Liver (tissue), 9 donors: ENCODE measurements around the gene TRIM67. TPM values are rescaled to one million over a fixed set of nuclear protein-coding genes. Genes with fewer than 3 reads are reported as not detected.

Experiments
- DNase-seq: peaks from one replicate; pipeline ENCODE4 v3.0.0-alpha.2; 2017; ENCODE audit warnings: low spot score
- H3K27ac ChIP-seq, 2 donors: one replicate each; pipeline ENCODE4 v1.7.0; 2013; ENCODE audit warnings: inconsistent platforms in 2 of 2, low read length in 2 of 2, control low read depth in 1 of 2, low read depth in 1 of 2, mild to moderate bottlenecking in 1 of 2
- H3K27me3 ChIP-seq, 4 donors: one replicate each; pipeline versions ENCODE4 v1.6.1 to v1.7.0; 2013; ENCODE audit warnings: low read length in 3 of 4, inconsistent platforms in 1 of 4, mild to moderate bottlenecking in 1 of 4, moderate library complexity in 1 of 4; ENCODE audit not compliant: control insufficient read depth in 4 of 4, insufficient read depth in 4 of 4
- H3K36me3 ChIP-seq, 4 donors: one replicate each; pipeline versions ENCODE4 v1.6.1 to v1.7.0; 2013; ENCODE audit warnings: low read length in 3 of 4, mild to moderate bottlenecking in 3 of 4, low read depth in 1 of 4, moderate library complexity in 1 of 4; ENCODE audit not compliant: control insufficient read depth in 4 of 4, insufficient read depth in 3 of 4
- H3K4me1 ChIP-seq, 4 donors: one replicate each; pipeline versions ENCODE4 v1.6.1 to v1.7.0; 2013; ENCODE audit warnings: low read length in 3 of 4, mild to moderate bottlenecking in 3 of 4, moderate library complexity in 1 of 4; ENCODE audit not compliant: control insufficient read depth in 4 of 4, insufficient read depth in 4 of 4
- H3K4me3 ChIP-seq, 3 donors: one replicate each; pipeline versions ENCODE4 v1.6.1 to v1.7.0; 2013; ENCODE audit warnings: low read length in 3 of 3, control low read depth in 1 of 3, low read depth in 1 of 3, mild to moderate bottlenecking in 1 of 3
- H3K9ac ChIP-seq, 2 donors: one replicate each; pipeline ENCODE4 v1.7.0; 2013; ENCODE audit warnings: low read length in 2 of 2, mild to moderate bottlenecking in 2 of 2, moderate library complexity in 2 of 2, control low read depth in 1 of 2, low read depth in 1 of 2
- H3K9me3 ChIP-seq, 4 donors: one replicate each; pipeline versions ENCODE4 v1.6.1 to v1.7.0; 2013; ENCODE audit warnings: low read length in 3 of 4; ENCODE audit not compliant: control insufficient read depth in 4 of 4
- ATF3 ChIP-seq: IDR thresholded peaks from 2 replicates; pipeline ENCODE4 v1.6.1; 2016; ENCODE audit warnings: antibody characterized with exemption
- CTCF ChIP-seq: fragments of 150-350 bp; IDR thresholded peaks from 2 replicates; pipeline ENCODE4 v1.5.1; 2017; ENCODE audit warnings: improper control_type of control experiment, low read depth, low read length; ENCODE audit not compliant: missing input control
- EGR1 ChIP-seq, 2 donors: IDR thresholded peaks; 2 replicates each; pipeline ENCODE4 v1.6.1; 2016 to 2018; ENCODE audit warnings: antibody characterized with exemption in 2 of 2, low read depth in 2 of 2
- FOXA1 ChIP-seq: IDR thresholded peaks from 2 replicates; pipeline ENCODE4 v1.6.1; 2016; ENCODE audit warnings: antibody characterized with exemption
- FOXA2 ChIP-seq: IDR thresholded peaks from 2 replicates; pipeline ENCODE4 v1.6.1; 2016; ENCODE audit warnings: antibody characterized with exemption
- GABPA ChIP-seq, 2 donors: IDR thresholded peaks in 1 of 2; conservative IDR thresholded peaks in 1 of 2; 2 replicates each; pipeline ENCODE4 v1.6.1; 2016; ENCODE audit warnings: antibody characterized with exemption in 2 of 2, mild to moderate bottlenecking in 1 of 2, moderate library complexity in 1 of 2
- HNF4G ChIP-seq: IDR thresholded peaks from 2 replicates; pipeline ENCODE4 v1.6.1; 2016; ENCODE audit warnings: antibody characterized with exemption
- JUND ChIP-seq, 2 donors: IDR thresholded peaks; 2 replicates each; pipeline ENCODE4 v1.6.1; 2016; ENCODE audit warnings: antibody characterized with exemption in 2 of 2
- NR2F2 ChIP-seq: IDR thresholded peaks from 2 replicates; pipeline ENCODE4 v1.6.1; 2016; ENCODE audit warnings: antibody characterized with exemption
- RAD21 ChIP-seq, 2 donors: IDR thresholded peaks; 2 replicates each; pipeline ENCODE4 v1.6.1; 2016; ENCODE audit warnings: antibody characterized with exemption in 2 of 2, mild to moderate bottlenecking in 2 of 2
- REST ChIP-seq: IDR thresholded peaks from 2 replicates; pipeline ENCODE4 v1.6.1; 2016; ENCODE audit warnings: antibody characterized with exemption, mild to moderate bottlenecking
- SP1 ChIP-seq: IDR thresholded peaks from 2 replicates; pipeline ENCODE4 v1.6.1; 2018; ENCODE audit warnings: antibody characterized with exemption, mild to moderate bottlenecking
- TAF1 ChIP-seq: conservative IDR thresholded peaks from 2 replicates; pipeline ENCODE4 v1.6.1; 2016; ENCODE audit warnings: antibody characterized with exemption, mild to moderate bottlenecking
- YY1 ChIP-seq: IDR thresholded peaks from 2 replicates; pipeline ENCODE4 v1.6.1; 2016; ENCODE audit warnings: antibody characterized with exemption, mild to moderate bottlenecking
- ZBTB33 ChIP-seq: IDR thresholded peaks from 2 replicates; pipeline ENCODE4 v1.6.1; 2016; ENCODE audit warnings: antibody characterized with exemption
- WGBS: extraction: QIAGEN DNeasy Blood & Tissue Kit; methylation state at CpG from one replicate; pipeline ENCODE4 v1.1.7; 2013; 5-methylcytosine and 5-hydroxymethylcytosine counted together
- polyA plus RNA-seq, 2 donors: library from polyadenylated mRNA; stranded (reverse) in 1 of 2; unstranded in 1 of 2; fragments of 200-250 nt in 1 of 2; fragments of >200 nt in 1 of 2; fragmentation: Nextera tagmentation in 1 of 2; extraction: Ambion mirVana in 1 of 2; gene quantifications; one replicate each; pipeline versions ENCODE4 v1.2.1 to v1.2.3, GENCODE V29; 2013 to 2015
- total RNA-seq, 2 donors: library from RNA; depleted of rRNA; stranded (reverse); fragments of >200 nt; gene quantifications; one replicate each; pipeline ENCODE4 v1.2.3, GENCODE V29; 2014
- donor health status: healthy.
- donor health status: healthy.
- donor health status: healthy.
- donor health status: healthy.
- donor health status: healthy.

TRIM67 gene
- total and polyA plus RNA-seq, 4 donors = under 0.01 to 0.05 TPM; not detected in 2

GRCh38 chr1:231147896-231148295, 14.0 kb upstream of the TRIM67 start:
- Histone ChIP-seq H3K36me3 (no peaks in the 10 kb centered on the region), H3K9ac (no peak overlapping the region), H3K4me1 (no peaks in the 10 kb centered on the region), H3K27me3 (peaks cover 0 to 3% (median under 1%) of the 10 kb centered on the region in 4 donors), H3K9me3 (peaks cover 0 to 2% (median under 1%) of the 10 kb centered on the region in 4 donors), H3K4me3 (no peak overlapping the region), H3K27ac (no peak overlapping the region)
- 78% methylated on average over 3 of the region's 3 CpGs for WGBS
- TF ChIP-seq NR2F2 (no peak), HNF4G (no peak), SP1 (no peak), FOXA2 (no peak), REST (no peak), ATF3 (no peak), EGR1 (IDR thresholded peaks at IDR 0.05; ENCODE audit: low read depth in 2 of 2) (no peak), GABPA (IDR thresholded peaks at IDR 0.05 in 1 of 2, conservative IDR thresholded peaks at IDR 0.05 in 1 of 2) (no peak), ZBTB33 (no peak), TAF1 (no peak), FOXA1 (no peak), RAD21 (IDR thresholded peaks at IDR 0.05) (no peak)
- DNase-seq = no peak

- Histone ChIP-seq H3K4me3 (no peak overlapping the region), H3K4me1 (no peaks in the 10 kb centered on the region), H3K27me3 (peaks cover 0 to 3% (median 0%) of the 10 kb centered on the region in 4 donors), H3K9me3 (peaks cover 0 to 2% (median 0%) of the 10 kb centered on the region in 4 donors), H3K36me3 (no peaks in the 10 kb centered on the region), H3K9ac (no peak overlapping the region), H3K27ac (no peak overlapping the region)
- TF ChIP-seq HNF4G (no peak), REST (no peak), GABPA (IDR thresholded peaks at IDR 0.05 in 1 of 2, conservative IDR thresholded peaks at IDR 0.05 in 1 of 2) (no peak), CTCF (no peak), JUND (IDR thresholded peaks at IDR 0.05) (no peak), FOXA2 (no peak), TAF1 (no peak), ATF3 (no peak), YY1 (no peak), EGR1 (IDR thresholded peaks at IDR 0.05; ENCODE audit: low read depth in 2 of 2) (no peak), SP1 (no peak)
- WGBS = 52% methylated on average over 1 of the region's 1 CpG
- no peak for DNase-seq
Measured at GRCh38 chr1:231151811-231152210, 10.0 kb upstream of the TRIM67 start.
